Fibroblast of mammary gland (primary cell): ENCODE measurements around the gene NT5DC1.

Experiments
- DNase-seq: peaks from one replicate; pipeline ENCODE4 v3.0.0-alpha.2; 2010; ENCODE audit warnings: low read depth
- H3K4me3 ChIP-seq: 2 replicates; pipeline ENCODE4 v1.5.1; 2011; ENCODE audit warnings: low read depth, mild to moderate bottlenecking, low read length, moderate library complexity; ENCODE audit not compliant: control insufficient read depth
- TF ChIP-seq, protein P1 (sequence below): conservative IDR thresholded peaks from 2 replicates; pipeline ENCODE4 v1.5.1; 2011; ENCODE audit warnings: low read depth, low read length, inconsistent platforms; ENCODE audit not compliant: control insufficient read depth, insufficient read depth

NT5DC1 gene

GRCh38 chr6:116210316-116210715 lies 109.7 kb downstream of the NT5DC1 start:
- DNase-seq = no peak
- H3K4me3 ChIP-seq = no peak overlapping the region
- TF ChIP-seq, protein P1, sequence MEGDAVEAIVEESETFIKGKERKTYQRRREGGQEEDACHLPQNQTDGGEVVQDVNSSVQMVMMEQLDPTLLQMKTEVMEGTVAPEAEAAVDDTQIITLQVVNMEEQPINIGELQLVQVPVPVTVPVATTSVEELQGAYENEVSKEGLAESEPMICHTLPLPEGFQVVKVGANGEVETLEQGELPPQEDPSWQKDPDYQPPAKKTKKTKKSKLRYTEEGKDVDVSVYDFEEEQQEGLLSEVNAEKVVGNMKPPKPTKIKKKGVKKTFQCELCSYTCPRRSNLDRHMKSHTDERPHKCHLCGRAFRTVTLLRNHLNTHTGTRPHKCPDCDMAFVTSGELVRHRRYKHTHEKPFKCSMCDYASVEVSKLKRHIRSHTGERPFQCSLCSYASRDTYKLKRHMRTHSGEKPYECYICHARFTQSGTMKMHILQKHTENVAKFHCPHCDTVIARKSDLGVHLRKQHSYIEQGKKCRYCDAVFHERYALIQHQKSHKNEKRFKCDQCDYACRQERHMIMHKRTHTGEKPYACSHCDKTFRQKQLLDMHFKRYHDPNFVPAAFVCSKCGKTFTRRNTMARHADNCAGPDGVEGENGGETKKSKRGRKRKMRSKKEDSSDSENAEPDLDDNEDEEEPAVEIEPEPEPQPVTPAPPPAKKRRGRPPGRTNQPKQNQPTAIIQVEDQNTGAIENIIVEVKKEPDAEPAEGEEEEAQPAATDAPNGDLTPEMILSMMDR = no peak

DNA sequence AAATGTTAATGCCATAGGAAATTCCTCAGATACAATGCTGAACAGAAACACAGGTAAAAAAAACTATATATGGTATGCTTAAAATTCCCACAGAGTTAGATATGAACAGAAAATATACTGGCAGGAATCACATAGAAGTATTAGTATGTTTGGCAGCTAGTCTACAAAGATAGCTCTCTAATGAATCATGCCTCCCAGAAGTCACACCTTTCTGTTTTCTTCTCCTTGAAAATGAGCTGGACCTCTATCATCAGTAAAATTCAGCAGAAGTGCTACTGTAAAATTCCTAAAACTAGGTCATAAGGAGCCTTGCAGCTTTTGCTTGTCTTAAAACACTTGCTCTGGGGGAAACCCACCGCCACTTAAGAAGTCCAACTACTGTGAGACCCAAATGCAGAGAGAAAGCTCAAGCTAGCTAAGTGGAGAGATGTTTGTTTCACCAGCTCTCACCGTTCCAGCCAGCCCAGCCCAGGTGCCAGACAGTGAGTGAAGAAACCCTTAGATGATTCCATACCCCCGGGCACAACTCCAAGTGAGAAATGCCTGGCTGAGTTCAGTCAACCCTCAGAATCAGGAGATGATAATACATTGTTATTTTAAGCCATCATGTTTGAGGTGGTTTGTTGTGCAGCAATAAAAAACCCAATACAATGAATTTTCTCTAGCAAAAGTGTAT lies 110.2 kb downstream of the NT5DC1 start:
- DNase-seq = peak; percentile 72

DNA sequence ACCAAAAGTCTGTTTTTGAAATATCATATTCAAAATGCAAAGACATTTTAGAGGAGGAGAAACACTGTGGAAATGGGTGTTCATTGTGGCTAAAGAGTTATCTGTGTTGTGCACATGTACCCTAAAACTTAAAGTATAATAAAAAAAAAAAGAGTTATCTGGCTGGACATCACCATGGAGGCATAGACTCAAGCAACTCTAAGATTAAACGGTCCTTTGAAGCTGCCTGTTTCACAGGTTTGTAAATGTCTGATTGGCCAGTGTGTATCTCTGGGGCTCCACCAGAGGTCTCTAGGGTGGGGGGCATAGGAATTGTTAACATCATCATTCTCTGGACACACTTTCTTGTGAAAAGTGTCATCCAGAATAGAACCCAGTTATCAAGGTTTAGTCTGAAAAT lies 114.0 kb downstream of the NT5DC1 start:
- H3K4me3 ChIP-seq = no peak overlapping the region
- TF ChIP-seq, protein P1 = no peak
- no peak for DNase-seq

More for the DNA sequence above, 110.2 kb downstream of the NT5DC1 start:
- no peak overlapping the region for H3K4me3 ChIP-seq
- TF ChIP-seq, protein P1 = no peak

GRCh38 chr6:116215414-116215813 lies 114.8 kb downstream of the NT5DC1 start:
- no peak overlapping the region for H3K4me3 ChIP-seq
- TF ChIP-seq, protein P1 = no peak
- peak; percentile 21 for DNase-seq

DNA sequence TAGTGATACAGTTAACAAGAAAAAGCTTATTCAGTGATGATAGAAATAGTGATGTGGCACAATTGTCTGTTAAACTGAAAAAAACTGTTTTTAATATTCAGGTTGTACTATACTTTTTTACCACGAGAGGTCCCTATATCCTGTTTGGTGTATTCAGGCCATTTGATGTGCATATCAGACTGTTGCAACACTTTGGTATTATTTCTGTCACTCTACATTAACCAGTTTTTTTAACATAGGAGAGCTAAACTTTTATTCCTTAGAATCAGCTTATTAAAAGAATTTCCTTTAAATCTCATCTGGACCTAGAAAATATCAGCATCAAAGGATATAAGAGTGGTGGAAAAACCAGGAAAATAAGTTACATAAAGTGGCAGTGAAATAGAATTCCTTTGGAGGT lies 116.4 kb downstream of the NT5DC1 start:
- H3K4me3 ChIP-seq = no peak overlapping the region
- DNase-seq = peak; percentile 54
- TF ChIP-seq, protein P1 = peak; percentile 61

GRCh38 chr6:116218172-116218633 lies 117.5 kb downstream of the NT5DC1 start:
- no peak overlapping the region for H3K4me3 ChIP-seq
- TF ChIP-seq, protein P1 = peak; percentile 36
- peak; percentile 28 for DNase-seq
